K562 (cell line): ENCODE results near the gene UBAP1L. TPM values are rescaled to one million over a fixed set of nuclear protein-coding genes. Genes with fewer than 3 reads are reported as not detected.

Source experiments
- ATF6 ChIP-seq: sonication (generic); formaldehyde crosslinking; IDR thresholded peaks from 2 replicates; pipeline ENCODE4 v1.4.0; 2020; ENCODE audit warnings: mild to moderate bottlenecking, missing genetic modification reagents
- CHD1 ChIP-seq: fragments of 200-600 bp; sonication (generic); IDR thresholded peaks from one replicate; pipeline ENCODE4 v1.6.1; 2012; ENCODE audit warnings: mild to moderate bottlenecking, moderate library complexity, low read length, inconsistent platforms
- CTBP1 ChIP-seq: fragments of 450-650 bp; IDR thresholded peaks from 2 replicates; pipeline ENCODE4 v1.6.1; 2016; ENCODE audit warnings: borderline replicate concordance
- CXXC5 ChIP-seq: fragments of 250-450 bp; sonication (Bioruptor Pico); IDR thresholded peaks from 2 replicates; pipeline ENCODE4 v1.8.0; 2022; ENCODE audit warnings: inconsistent platforms, mild to moderate bottlenecking, moderate library complexity
- DPF2 ChIP-seq: fragments of 450-650 bp; IDR thresholded peaks from 2 replicates; pipeline ENCODE4 v1.6.1; 2016
- EGR1 ChIP-seq: fragments of 450-650 bp; conservative IDR thresholded peaks from 2 replicates; pipeline ENCODE4 v1.6.1; 2017; ENCODE audit warnings: mild to moderate bottlenecking
- EZH2 ChIP-seq: IDR thresholded peaks from 2 replicates; pipeline ENCODE4 v1.6.1; 2012; ENCODE audit warnings: low read depth, mild to moderate bottlenecking, inconsistent platforms, low read length, borderline replicate concordance
- HNRNPL ChIP-seq: fragments of 200-400 bp; formaldehyde crosslinking; IDR thresholded peaks from 2 replicates; pipeline ENCODE4 v1.6.1; 2017; ENCODE audit warnings: low read depth, mild to moderate bottlenecking, low read length
- L3MBTL2 ChIP-seq: fragments of 450-650 bp; IDR thresholded peaks from 2 replicates; pipeline ENCODE4 v1.6.1; 2016; ENCODE audit warnings: mild to moderate bottlenecking, moderate library complexity
- NONO ChIP-seq, 2 experiments: fragments of 200-400 bp in 1 of 2; fragments of 450-650 bp in 1 of 2; formaldehyde crosslinking in 1 of 2; IDR thresholded peaks; 2 replicates each; pipeline ENCODE4 v1.6.1; 2017; ENCODE audit warnings: low read depth in 2 of 2, mild to moderate bottlenecking in 2 of 2, moderate library complexity in 2 of 2, low read length in 1 of 2
- PHF8 ChIP-seq: fragments of 200-600 bp; sonication (generic); IDR thresholded peaks from 2 replicates; pipeline ENCODE4 v1.6.1; 2012; ENCODE audit warnings: mixed run types, mild to moderate bottlenecking, inconsistent platforms, low read length, moderate library complexity, borderline replicate concordance
- POLR2G ChIP-seq: fragments of 200-400 bp; formaldehyde crosslinking; IDR thresholded peaks from 2 replicates; pipeline ENCODE4 v1.6.1; 2017; ENCODE audit warnings: low read depth, mild to moderate bottlenecking, antibody characterized with exemption, low read length, moderate library complexity
- POU5F1 ChIP-seq: fragments of 150-350 bp; IDR thresholded peaks from 2 replicates; pipeline ENCODE4 v1.6.1; 2014; ENCODE audit warnings: borderline replicate concordance, low read length, low read depth, mild to moderate bottlenecking; ENCODE audit not compliant: partially characterized antibody
- RBFOX2 ChIP-seq: fragments of 200-400 bp; formaldehyde crosslinking; IDR thresholded peaks from 2 replicates; pipeline ENCODE4 v1.6.1; 2017; ENCODE audit warnings: low read depth, mild to moderate bottlenecking, low read length, moderate library complexity
- REST ChIP-seq, 2 experiments: fragments of 450-650 bp; formaldehyde crosslinking in 1 of 2; IDR thresholded peaks; 2 replicates each; pipeline versions ENCODE4 v1.4.0 to v1.6.1; 2014 to 2020; ENCODE audit warnings: mild to moderate bottlenecking in 2 of 2, borderline replicate concordance in 1 of 2, low read depth in 1 of 2
- SIN3B ChIP-seq: fragments of 450-650 bp; IDR thresholded peaks from 2 replicates; pipeline ENCODE4 v1.6.1; 2017; ENCODE audit warnings: low read depth, mild to moderate bottlenecking, moderate library complexity
- SMAD2 ChIP-seq: fragments of 150-350 bp; IDR thresholded peaks from 2 replicates; pipeline ENCODE4 v1.6.1; 2014; ENCODE audit warnings: low read depth, mild to moderate bottlenecking, low read length
- YBX1 ChIP-seq: fragments of 450-650 bp; IDR thresholded peaks from 2 replicates; pipeline ENCODE4 v1.7.1; 2016; ENCODE audit warnings: mild to moderate bottlenecking
- ZNF717 ChIP-seq: fragments of 250-450 bp; sonication (Bioruptor Pico); IDR thresholded peaks from 2 replicates; pipeline ENCODE4 v1.5.0; 2021
- polyA plus RNA-seq, 8 experiments: library from polyadenylated mRNA; depleted of rRNA in 4 of 8; stranded (reverse) in 5 of 8; unstranded in 3 of 8; fragments of >200 nt; fragmentation: Nextera tagmentation in 2 of 8; fragmentation: Illumina TruSeq in 1 of 8; extraction: Ambion mirVana in 2 of 8; extraction: Trizol in 1 of 8; gene quantifications; 2 replicates each; pipeline versions ENCODE4 v1.2.1 to v1.2.3, GENCODE V29; 2011 to 2014; ENCODE audit warnings: inconsistent platforms in 1 of 8, missing spikeins in 1 of 8
- total RNA-seq, 7 experiments: library from RNA; depleted of rRNA in 6 of 7; stranded (reverse); fragments of >200 nt in 6 of 7; fragmentation: Illumina TruSeq in 2 of 7; extraction: Trizol in 2 of 7; gene quantifications; 2 replicates each; pipeline versions ENCODE4 v1.2.1 to v1.2.3, GENCODE V29; 2011 to 2021; ENCODE audit warnings: low replicate concordance in 1 of 7

UBAP1L gene
- total and polyA plus RNA-seq, 9 of the 15 experiments (the other 6 are each of a cell fraction or from before 2014, with no cell fraction given), result 0.16 to 0.71 (median 0.41) TPM; not detected in 2

GRCh38 chr15:65132878-65133547 is 18.0 kb upstream of the UBAP1L start (continued):
- TF ChIP-seq CXXC5 (CRISPR knock-in tag) (peak; percentile 50), ATF6 (no peak), SIN3B (no peak), PHF8 (peak; percentile 51; the same call in 1 of the 2 replicates), L3MBTL2 (peak; percentile 60), POU5F1 (no peak), EZH2 (no peak), YBX1 (no peak), DPF2 (no peak), RBFOX2 (peak; percentile 76; the same call in 1 of the 2 replicates), REST (IDR thresholded peaks at IDR 0.05; ENCODE audit: borderline replicate concordance) (no peak), REST (CRISPR knock-in tag; IDR thresholded peaks at IDR 0.05; ENCODE audit: low read depth) (0 out of 2 replicates have a peak, but pooled peaks have one; percentile 38), CTBP1 (0 out of 2 replicates have a peak, but pooled peaks have one; percentile 38), POLR2G (peak; percentile 76), EGR1 (peak; percentile 24; the same call in 1 of the 2 replicates), SMAD2 (no peak), CHD1 (peak; percentile 88), NONO (IDR thresholded peaks at IDR 0.05; ENCODE audit: low read depth in 2 of 2, low read length in 1 of 2) (peak; percentile 19 to 63; a peak in 1 of 4 replicates), ZNF717 (CRISPR knock-in tag) (no peak), HNRNPL (peak; percentile 48; the same call in 1 of the 2 replicates)
